ENCODE data around the gene MS4A10.

Gene MS4A10

GRCh38 chr11:60849641-60850520 lies 64.7 kb downstream of the MS4A10 start:
- no peak for DNase-seq
- H3K9ac ChIP-seq (ENCODE audit: low read length), result no peak overlapping the region
- no peak overlapping the region for H3K18ac ChIP-seq (ENCODE audit: low read length)
- H2BK120ac ChIP-seq (ENCODE audit: low read depth, low read length), result no peak overlapping the region
- H3K79me2 ChIP-seq (ENCODE audit: control insufficient read depth, insufficient read depth, low read length), result peaks cover 11% of the 10 kb centered on the region
- peaks cover 9% of the 10 kb centered on the region for H3K79me1 ChIP-seq (ENCODE audit: low read length)
- H4K8ac ChIP-seq (ENCODE audit: low read depth, low read length), result no peak overlapping the region
- no peak overlapping the region for H2BK5ac ChIP-seq (ENCODE audit: low read length)
- no peaks in the 10 kb centered on the region for H3K27me3 ChIP-seq (ENCODE audit: insufficient read depth, low read length, poor library complexity)
- no peak overlapping the region for H3K56ac ChIP-seq (ENCODE audit: low read length)
- no CpG with 5 or more reads among the region's 29 CpGs for WGBS (ENCODE audit: extremely low coverage, insufficient coverage, low lambda C conversion rate)
- no peak overlapping the region for H4K5ac ChIP-seq (ENCODE audit: low read length)
- no peak overlapping the region for H3K27ac ChIP-seq (ENCODE audit: low read depth, low read length)
- H3K36me3 ChIP-seq (ENCODE audit: control insufficient read depth, insufficient read depth, low read length), result peaks cover 8% of the 10 kb centered on the region
- no peak overlapping the region for H3K4ac ChIP-seq (ENCODE audit: low read depth, low read length)
- no peak overlapping the region for H3K23ac ChIP-seq (ENCODE audit: low read length)
- no peak overlapping the region for H3K4me3 ChIP-seq (ENCODE audit: low read length)
- no peak overlapping the region for H2AK5ac ChIP-seq (ENCODE audit: low read length)
- no peak overlapping the region for H2BK15ac ChIP-seq (replicated peaks; ENCODE audit: low read depth)
- H3K4me2 ChIP-seq (ENCODE audit: low read length), result no peak overlapping the region
- H3K4me1 ChIP-seq (ENCODE audit: control insufficient read depth, low read depth, low read length), result no peaks in the 10 kb centered on the region
